ENCODE results near the gene ADGRL3. TPM values are rescaled to one million over a fixed set of nuclear protein-coding genes. Genes with fewer than 3 reads are reported as not detected.

Gene ADGRL3
- polyA plus RNA-seq, 4 donors = 24.8 to 61.0 (median 30.1) TPM

- no peak for DNase-seq (ENCODE audit: low read depth in 4 of 4, low spot score in 3 of 4)
These were observed 75.1 kb downstream of the ADGRL3 start for GRCh38 chr4:61275241-61275640.

GRCh38 chr4:61276029-61276428 is 75.9 kb downstream of the ADGRL3 start:
- no peak for DNase-seq (ENCODE audit: low read depth in 4 of 4, low spot score in 3 of 4)

- DNase-seq (ENCODE audit: low read depth in 4 of 4, low spot score in 3 of 4) = no peak
These were observed 77.9 kb downstream of the ADGRL3 start for GRCh38 chr4:61277785-61278760.

- no peak for DNase-seq (ENCODE audit: low read depth in 4 of 4, low spot score in 3 of 4)
These were observed 92.2 kb downstream of the ADGRL3 start for GRCh38 chr4:61292322-61292721.

GRCh38 chr4:61293707-61294400 is 93.7 kb downstream of the ADGRL3 start:
- no peak for DNase-seq (ENCODE audit: low read depth in 4 of 4, low spot score in 3 of 4)

- DNase-seq (ENCODE audit: low read depth in 4 of 4, low spot score in 3 of 4) = no peak
These were observed 94.8 kb downstream of the ADGRL3 start for GRCh38 chr4:61294936-61295335.

GRCh38 chr4:61296144-61296543 is 96.0 kb downstream of the ADGRL3 start:
- DNase-seq (ENCODE audit: low read depth in 4 of 4, low spot score in 3 of 4) = no peak

GRCh38 chr4:61298178-61298740 is 98.1 kb downstream of the ADGRL3 start:
- DNase-seq (ENCODE audit: low read depth in 4 of 4, low spot score in 3 of 4) = no peak

GRCh38 chr4:61299316-61299715 is 99.2 kb downstream of the ADGRL3 start:
- no peak for DNase-seq (ENCODE audit: low read depth in 4 of 4, low spot score in 3 of 4)

- DNase-seq (ENCODE audit: low read depth in 4 of 4, low spot score in 3 of 4) = no peak
These were observed 100.2 kb downstream of the ADGRL3 start for GRCh38 chr4:61300266-61300844.

GRCh38 chr4:61301271-61301670 is 101.1 kb downstream of the ADGRL3 start:
- no peak for DNase-seq (ENCODE audit: low read depth in 4 of 4, low spot score in 3 of 4)

- DNase-seq (ENCODE audit: low read depth in 4 of 4, low spot score in 3 of 4) = no peak
These were observed 107.9 kb downstream of the ADGRL3 start for GRCh38 chr4:61308033-61308432.

- DNase-seq (ENCODE audit: low read depth in 4 of 4, low spot score in 3 of 4) = no peak
These were observed 109.5 kb downstream of the ADGRL3 start for GRCh38 chr4:61309616-61310015.

GRCh38 chr4:61312526-61312925 is 112.4 kb downstream of the ADGRL3 start:
- DNase-seq (ENCODE audit: low read depth in 4 of 4, low spot score in 3 of 4) = no peak

GRCh38 chr4:61318431-61318830 is 118.3 kb downstream of the ADGRL3 start:
- no peak for DNase-seq (ENCODE audit: low read depth in 4 of 4, low spot score in 3 of 4)

- no peak for DNase-seq (ENCODE audit: low read depth in 4 of 4, low spot score in 3 of 4)
These were observed 119.0 kb downstream of the ADGRL3 start for GRCh38 chr4:61319156-61319555.

- no peak for DNase-seq (ENCODE audit: low read depth in 4 of 4, low spot score in 3 of 4)
These were observed 120.0 kb downstream of the ADGRL3 start for GRCh38 chr4:61320154-61320553.

- DNase-seq (ENCODE audit: low read depth in 4 of 4, low spot score in 3 of 4) = no peak
These were observed 120.5 kb downstream of the ADGRL3 start for GRCh38 chr4:61320631-61321030.

GRCh38 chr4:61332693-61333092 is 132.6 kb downstream of the ADGRL3 start:
- no peak for DNase-seq (ENCODE audit: low read depth in 4 of 4, low spot score in 3 of 4)

- DNase-seq (ENCODE audit: low read depth in 4 of 4, low spot score in 3 of 4) = no peak
These were observed 133.4 kb downstream of the ADGRL3 start for GRCh38 chr4:61333490-61333889.

GRCh38 chr4:61335241-61335763 is 135.2 kb downstream of the ADGRL3 start:
- no peak for DNase-seq (ENCODE audit: low read depth in 4 of 4, low spot score in 3 of 4)

Measured in left renal pelvis (tissue), 4 donors.